GM12801 (cell line): ENCODE results near the gene AOPEP.

Experiments
- CTCF ChIP-seq: IDR thresholded peaks from one replicate; pipeline ENCODE4 v1.5.1; 2011; ENCODE audit warnings: control low read depth; ENCODE audit not compliant: insufficient read length; ENCODE audit errors: extremely low read depth

AOPEP gene

GRCh38 chr9:94783928-94784327 is 57.4 kb downstream of the AOPEP start:
- no peak for TF ChIP-seq CTCF

- TF ChIP-seq CTCF: no peak
Measured at GRCh38 chr9:94785215-94786169, 59.0 kb downstream of the AOPEP start.

- no peak for TF ChIP-seq CTCF
Measured at GRCh38 chr9:94786586-94786985, 60.1 kb downstream of the AOPEP start.

GRCh38 chr9:94787266-94787665 is 60.8 kb downstream of the AOPEP start:
- TF ChIP-seq CTCF: no peak

GRCh38 chr9:94788570-94789105 is 62.1 kb downstream of the AOPEP start:
- TF ChIP-seq CTCF: no peak

- no peak for TF ChIP-seq CTCF
Measured at GRCh38 chr9:94791435-94791834, 64.9 kb downstream of the AOPEP start.

- no peak for TF ChIP-seq CTCF
Measured at GRCh38 chr9:94792511-94792910, 66.0 kb downstream of the AOPEP start.
